GM18526 (cell line): ENCODE measurements around the gene GGCT.

Experiments used
- POLR2A ChIP-seq: IDR thresholded peaks from 3 replicates; pipeline ENCODE4 v1.6.1; 2011; ENCODE audit not compliant: insufficient read length; ENCODE audit errors: extremely low read depth

Gene GGCT

DNA sequence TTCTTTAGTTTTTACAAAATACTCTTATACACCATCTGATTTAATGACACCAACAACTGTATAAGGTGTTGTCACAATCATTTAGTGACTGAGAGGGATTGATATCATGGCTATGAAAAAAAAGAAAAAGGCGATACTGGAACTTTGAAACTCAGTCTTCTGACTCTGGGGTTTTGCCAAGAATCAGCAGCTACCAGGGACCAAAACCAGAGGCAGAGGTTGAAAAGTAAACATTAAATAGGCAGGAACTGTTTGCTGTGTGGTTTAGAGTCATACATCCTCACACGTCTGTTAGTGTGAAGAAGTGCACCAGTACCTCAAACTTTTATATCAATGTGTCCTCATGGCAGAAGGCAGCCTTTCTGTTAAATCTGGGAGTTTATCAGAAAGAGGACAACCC, 19.9 kb upstream of the GGCT start:
- no peak for TF ChIP-seq POLR2A

DNA sequence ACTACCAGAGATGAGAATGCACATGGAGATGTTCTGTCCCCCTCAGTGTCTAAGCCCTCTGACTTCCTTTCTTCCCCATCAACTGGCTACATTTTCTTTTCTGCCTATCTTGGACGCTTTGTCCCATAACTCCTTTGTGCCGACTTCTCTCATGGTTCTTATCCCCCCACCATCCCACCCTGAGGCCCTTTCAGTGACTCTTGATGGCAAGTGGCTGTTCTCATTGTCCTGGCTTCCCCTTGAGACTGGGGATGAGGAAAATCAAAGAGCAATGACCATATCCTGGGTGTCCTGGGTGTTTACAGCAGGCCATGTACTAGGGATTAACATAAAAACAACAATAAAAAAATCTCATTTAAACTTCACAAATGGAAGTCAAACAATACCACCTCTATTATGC, 18.8 kb upstream of the GGCT start:
- no peak for TF ChIP-seq POLR2A

DNA sequence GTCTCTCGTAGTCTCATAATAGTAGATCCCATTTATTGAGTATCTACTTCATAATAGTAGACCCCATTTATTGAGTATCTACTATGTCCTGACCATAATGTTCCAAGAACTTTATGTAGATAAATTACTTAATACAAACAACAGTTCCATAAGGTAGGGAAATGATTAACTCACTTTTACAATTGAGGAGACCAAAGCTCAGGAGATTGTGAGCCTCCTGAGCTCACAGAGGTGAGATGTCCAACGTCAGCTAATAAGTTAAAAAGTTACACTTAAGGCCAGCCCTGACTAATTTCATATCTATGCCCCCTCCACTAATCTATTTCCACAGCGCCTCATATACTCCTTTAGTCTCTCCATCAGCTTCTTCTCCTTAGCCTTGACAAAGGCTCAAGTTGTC, 17.5 kb upstream of the GGCT start:
- no peak for TF ChIP-seq POLR2A

DNA sequence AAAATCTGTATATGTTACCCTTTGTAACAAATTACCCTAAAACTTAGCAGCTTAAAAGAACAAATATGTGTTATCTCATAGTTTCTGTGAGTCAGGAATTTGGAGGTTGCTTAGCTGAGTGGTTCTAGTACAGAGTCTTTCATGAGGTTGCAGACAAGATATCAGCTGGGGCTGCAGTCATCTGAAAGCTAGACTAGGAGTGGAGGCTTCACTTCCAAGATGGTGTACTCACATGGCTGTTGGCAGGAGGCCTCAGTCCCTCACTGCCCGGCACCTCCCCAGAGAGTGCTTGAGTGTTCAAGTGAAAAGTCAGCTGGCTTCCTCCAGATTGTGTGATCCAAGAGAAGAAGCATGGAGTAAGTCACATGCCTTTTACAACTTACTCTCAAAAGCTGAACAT, 16.9 kb upstream of the GGCT start:
- no peak for TF ChIP-seq POLR2A

DNA sequence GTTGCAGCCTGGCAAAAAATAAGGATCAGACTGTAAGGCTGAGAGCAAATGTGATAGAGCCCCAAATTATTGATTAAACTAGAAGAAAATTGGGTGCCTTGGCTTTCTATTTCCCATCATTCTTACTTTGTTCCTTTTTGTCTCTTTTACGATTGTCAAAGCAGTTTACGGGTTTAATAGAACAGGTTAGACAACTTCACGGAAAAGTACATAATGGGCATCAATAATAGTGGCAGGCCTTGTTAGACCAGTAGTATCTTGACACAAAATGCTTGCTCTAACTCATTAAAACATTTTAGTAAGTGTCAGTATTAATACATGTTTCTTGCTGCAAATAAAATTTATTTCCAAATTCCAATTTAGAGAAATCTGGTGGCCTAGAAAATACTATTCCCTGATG, 14.5 kb upstream of the GGCT start:
- no peak for TF ChIP-seq POLR2A

DNA sequence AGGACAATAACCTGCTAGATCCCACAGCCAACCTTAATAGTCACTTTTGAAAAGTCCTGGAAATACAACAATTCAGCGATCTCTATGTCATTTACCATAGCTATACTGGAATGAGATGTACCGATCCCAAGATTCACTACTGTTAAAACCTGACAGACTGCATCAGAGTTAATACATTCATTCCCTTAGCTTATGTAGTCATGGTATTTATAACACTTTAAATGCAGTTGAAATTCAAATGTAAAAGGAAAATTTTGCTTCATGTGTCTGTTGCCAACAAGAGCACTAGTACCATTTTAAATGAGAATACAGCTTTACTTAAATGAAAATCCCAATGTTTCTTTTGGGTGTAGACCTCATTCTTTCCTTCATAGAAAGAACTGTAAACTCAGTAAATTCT, 11.1 kb upstream of the GGCT start:
- no peak for TF ChIP-seq POLR2A

DNA sequence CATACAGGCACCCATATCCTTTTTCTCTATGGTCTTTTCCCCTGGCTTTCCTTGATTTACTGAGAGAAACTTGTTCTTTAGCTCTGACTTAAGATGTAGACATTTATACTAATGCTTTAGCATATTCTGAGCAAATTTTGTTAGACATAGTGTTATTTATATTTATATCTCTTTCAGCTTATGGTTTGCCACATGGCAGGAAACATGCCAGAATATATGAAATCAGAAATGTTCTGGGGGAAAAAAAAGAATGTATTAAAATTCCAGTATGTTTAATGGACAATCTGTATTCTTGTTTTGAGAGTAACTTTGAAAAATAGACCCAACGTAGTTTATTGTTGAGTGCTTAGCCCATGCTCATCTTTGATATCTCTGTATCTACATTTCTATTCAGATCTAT, 10.1 kb upstream of the GGCT start:
- no peak for TF ChIP-seq POLR2A

DNA sequence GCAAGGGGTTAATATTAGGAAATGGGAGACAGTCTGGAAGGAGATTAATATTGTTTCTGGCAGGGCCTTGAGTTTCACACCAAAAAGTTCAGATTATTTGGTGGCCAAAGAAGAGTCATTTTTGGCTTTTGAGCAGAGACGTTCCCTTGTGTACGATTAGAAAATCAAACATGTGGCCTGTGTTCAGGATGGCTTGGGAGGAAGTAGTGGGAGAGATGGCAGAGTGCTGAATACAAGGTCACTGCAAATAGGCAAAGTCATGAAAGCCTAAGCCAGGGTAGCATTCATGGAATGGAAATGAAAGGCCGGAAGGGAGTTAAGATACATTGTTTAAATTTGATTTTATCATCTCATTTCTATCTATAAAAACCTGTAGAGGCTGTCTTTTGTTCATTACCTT, 9.5 kb upstream of the GGCT start:
- no peak for TF ChIP-seq POLR2A

DNA sequence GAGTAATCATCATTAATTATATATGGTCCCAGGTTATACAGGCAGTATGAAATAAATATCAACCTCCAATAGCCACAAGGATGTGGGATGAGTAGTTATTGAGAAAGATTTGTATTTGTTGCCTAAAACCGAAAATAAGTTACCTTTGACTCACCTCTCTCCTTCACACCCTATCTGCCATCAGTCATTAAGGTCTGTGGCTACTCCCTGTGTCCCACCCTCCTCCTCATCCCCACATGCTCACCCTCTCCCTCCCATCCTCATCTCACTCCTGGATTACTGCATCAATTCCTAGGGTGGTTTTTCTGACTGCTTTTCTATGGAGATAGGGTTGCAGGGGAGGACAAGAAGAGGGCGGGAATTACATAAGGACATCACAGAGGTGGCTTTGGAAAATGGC, 9.1 kb upstream of the GGCT start:
- TF ChIP-seq POLR2A: no peak

DNA sequence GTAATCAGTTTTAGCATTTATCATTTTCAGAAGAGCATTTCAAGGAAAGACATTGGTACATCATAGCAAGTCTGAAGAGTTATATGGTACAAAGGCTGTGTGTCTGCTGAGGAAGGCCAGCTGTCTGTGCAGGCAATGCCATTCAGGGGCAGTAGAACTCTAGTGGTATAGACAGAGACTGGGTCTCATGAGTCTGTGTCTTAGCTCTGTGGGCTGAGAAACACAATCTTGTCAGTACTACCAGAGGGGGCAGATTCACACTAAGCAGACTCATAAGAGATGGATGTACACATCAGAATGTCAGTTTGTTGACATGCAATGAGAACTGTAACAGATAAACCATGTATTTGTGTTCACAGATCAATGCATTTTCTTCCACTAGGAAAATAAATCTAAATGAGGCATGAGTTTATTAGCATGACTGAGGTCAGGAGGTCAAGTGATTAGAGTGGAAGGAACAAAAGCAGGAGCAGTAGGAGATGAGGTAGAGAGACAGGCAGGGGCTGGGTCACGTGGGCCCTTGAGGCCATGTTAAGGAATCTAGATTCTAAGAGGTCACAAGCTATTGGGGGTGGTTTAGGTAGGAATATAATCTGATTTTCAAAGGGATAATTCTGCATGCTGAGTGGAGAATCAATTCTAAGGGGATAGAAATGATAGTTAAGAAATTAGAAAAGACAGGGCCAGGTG, 7.5 kb upstream of the GGCT start:
- TF ChIP-seq POLR2A: no peak

DNA sequence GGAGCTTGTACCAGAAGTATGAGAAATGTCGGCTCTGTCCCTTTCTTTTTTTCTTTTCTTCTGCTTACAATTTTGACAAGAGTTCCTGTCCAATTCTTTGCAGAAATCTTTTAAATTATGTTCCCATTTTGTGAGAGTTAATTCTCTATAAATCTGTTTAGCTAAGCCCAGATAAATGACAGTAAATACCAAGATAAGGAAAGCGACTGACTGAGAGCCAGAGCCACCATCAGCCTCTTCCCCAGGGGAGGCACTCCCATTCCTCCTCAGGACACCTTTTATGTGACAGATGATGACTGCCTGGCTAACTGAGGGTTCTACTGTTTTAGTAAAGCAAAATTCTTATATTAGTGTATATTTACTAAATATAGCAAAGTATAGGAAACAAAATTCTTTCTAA, 6.9 kb upstream of the GGCT start:
- TF ChIP-seq POLR2A: no peak

DNA sequence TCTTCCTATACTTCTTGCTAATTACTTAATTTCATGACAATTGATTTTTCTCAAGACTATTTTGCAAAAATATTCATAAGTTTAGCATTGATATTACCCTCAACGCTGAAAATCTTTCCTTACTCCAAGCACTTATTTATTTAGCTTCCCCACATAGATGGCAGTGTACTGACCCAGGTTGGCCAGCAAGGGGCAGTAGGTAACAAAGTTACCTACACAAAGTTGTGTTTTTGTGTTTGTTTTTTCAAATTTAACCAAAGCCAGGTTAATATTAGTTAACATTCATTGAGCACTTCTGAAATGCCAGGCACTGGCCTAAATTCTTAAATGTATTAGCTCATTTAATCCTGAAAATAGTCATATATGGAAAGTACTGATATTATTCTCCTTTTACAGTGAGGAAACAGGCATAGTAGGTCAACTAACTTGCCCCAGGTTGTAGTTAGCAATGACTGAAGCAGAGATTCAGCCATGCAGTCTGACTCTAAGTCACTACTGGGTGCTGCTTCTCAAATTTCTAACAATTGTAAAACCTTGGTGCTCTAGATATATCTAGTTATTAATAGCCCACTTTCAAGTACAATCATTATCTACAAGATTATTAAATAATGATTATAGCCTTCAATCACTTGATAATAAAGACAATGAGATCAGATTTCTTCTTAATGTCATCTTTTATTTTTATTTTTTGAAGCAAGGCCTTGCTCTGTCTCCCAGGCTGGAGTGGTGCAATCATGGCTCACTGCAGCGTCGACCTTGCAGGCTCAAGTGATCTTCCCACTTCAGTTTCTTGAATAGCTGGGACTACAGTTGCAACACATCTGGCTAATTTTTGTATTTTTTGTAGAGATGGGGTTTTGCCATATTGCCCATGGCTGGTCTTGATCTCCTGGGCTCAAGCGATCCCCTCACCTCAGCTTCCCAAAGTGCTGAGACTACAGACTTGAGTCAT, 5.8 kb upstream of the GGCT start:
- TF ChIP-seq POLR2A: no peak

DNA sequence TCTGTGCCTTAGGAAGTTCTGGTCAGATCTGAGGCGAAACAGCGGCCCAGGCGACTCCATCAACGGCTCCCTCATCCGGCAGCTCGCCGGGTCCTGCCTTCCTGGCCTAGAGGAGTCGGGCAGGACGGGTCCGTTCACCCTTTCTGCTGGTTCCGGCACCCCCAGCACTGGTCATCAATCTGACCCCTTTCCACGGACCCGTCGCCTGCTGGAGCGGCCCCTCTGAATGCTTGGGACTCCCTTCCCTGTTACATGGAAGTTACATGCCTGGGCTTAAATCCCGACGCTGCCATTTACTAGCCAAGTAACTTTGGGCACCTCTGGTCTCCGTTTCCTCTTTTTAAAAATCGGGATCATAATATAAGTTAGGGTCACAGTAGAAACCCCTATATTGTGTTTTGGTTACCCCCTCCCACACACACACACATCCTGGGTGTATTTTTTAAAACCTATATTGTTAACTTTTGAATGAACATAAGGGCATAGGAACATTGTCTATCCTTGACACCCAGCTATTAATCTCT, 607 bp upstream of the GGCT start:
- no peak for TF ChIP-seq POLR2A

DNA sequence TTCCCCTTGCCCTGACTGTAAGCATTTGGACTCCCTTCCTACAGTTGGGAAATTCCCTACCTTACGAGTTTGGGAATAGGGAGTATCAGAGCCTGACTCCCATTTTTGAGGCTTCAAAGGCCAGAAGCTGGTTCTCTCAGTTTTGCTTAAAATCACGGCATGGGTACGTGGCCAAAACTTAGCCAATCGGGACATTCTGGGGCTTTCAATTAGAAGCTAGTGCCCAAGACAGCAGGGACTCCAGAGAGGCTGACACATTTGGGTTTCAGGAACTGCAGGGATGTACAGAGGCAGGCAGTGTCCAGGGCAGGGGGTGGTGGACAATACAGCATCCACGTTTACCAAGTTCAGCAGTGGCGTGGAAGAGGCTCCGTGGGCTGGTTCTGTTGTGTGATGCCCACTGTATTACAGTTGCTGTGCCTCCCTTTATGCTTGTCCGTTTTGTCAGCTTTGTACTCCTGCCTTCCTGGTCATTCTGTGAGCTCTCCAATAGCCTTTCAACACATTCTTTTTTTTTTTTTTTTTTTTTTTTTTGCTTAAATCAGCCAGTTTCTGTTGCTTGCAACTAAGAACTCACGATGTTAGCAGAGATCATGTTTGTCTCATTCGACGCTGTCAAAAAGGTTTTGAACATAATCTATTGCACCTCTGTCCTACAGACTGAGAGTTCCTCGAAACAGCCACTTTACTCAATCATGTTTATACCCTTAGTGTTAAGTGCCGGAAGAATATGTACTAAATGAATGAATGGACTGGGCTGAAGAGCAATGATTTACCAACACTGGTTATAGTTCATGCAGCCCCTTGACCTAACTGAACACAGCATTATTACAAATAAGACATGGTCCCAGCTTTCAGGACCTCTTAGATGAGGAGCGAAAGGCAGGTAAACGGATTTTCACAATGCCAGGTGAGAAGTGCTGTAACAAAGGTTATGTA, 1.1 kb downstream of the GGCT start:
- TF ChIP-seq POLR2A: no peak
